GM12891 (cell line): ENCODE data around the gene C10orf71.

ENCODE experiments used
- POLR2A ChIP-seq: IDR thresholded peaks from 2 replicates; pipeline ENCODE4 v1.6.1; 2011; ENCODE audit warnings: low read depth, low read length, control low read depth
- POLR2AphosphoS5 ChIP-seq: IDR thresholded peaks from 2 replicates; pipeline ENCODE4 v1.6.1; 2011; ENCODE audit warnings: low read depth, low read length, control low read depth
- SPI1 ChIP-seq: IDR thresholded peaks from 2 replicates; pipeline ENCODE4 v1.6.1; 2011; ENCODE audit warnings: low read depth, low read length, control low read depth
- TAF1 ChIP-seq: IDR thresholded peaks from 2 replicates; pipeline ENCODE4 v1.6.1; 2011; ENCODE audit warnings: low read depth, low read length, control low read depth

DNA sequence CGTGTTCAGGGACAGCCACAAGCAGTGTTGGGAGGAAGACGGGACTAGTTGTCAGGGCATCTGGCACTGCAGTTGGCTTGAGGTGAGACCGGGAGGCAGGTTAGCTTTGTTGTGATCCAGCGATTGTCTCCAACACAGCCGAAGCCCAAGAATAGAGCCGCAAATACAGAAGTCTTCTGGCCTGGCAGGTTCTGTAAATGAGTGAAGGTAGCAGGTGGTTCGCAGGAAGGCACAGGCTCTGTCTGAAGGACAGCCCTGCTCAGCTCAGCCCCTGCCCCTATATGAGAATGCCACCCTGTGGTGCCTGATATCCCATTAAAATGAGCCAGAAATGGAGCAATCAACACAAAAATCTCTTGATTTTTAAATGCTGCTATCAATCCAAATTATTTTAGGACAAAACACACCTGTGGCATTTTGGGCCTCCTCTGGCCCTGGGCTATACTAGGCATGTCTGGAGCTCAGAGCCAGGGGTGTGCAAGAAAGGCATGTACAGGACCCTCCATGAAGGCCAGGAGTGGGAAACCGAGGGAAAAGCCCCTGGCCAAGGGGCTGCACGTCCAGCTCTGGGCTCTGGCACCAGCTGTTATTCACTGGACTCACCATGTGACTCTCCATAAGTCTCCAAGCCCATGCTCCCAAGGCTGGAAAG lies 11.2 kb upstream of the C10orf71 start:
- TF ChIP-seq POLR2A: no peak
- TF ChIP-seq POLR2AphosphoS5: no peak
- TF ChIP-seq TAF1: no peak
- no peak for TF ChIP-seq SPI1
